NCI-H1417 treated with DMSO at 0.1 percent for 48 hours (cell line): ENCODE results near the gene EEFSEC.

Experiments used
- DNase-seq: peaks from one replicate; lab custom pipeline; 2025; lab: John Stamatoyannopoulos, UW

The EEFSEC gene

DNA sequence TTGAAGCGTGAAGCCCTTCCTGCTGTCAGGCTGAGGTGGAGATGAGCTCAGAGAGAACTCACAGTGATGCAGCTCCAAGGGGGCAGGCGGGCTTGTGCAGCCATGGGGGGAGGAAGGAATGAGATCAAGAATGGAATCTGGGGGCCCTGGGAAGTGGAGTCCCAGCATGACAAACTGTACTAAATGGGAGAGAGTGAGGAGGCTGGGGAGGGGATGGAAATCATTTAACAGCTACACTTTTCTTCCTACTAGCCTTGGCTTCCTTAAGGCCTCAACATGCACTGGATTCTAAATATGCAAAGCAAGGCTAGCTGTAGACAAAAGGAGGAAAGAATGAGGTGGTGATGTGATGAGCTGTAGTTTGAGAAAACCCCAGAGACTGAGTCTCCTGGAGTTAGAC, 133.9 kb downstream of the EEFSEC start:
- DNase-seq: no peak

DNA sequence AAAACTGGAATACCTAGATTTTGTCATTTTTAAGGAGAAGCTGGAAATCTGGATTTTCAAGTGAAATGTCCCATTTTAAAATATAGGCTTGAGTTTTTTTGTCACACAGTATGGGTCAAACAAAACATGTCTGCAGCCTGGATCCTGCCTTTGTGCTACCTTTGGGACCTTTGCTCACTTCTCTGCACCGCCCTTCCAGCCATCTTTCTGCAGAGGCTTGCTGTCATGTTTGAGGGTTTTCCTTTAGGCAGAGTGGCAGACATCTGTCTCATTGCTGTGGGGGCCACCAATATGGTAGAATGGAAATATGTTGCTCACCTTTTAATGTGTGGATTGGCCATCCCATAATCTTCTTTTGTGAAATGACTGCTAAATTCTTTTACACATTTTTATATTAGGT, 136.3 kb downstream of the EEFSEC start:
- no peak for DNase-seq

DNA sequence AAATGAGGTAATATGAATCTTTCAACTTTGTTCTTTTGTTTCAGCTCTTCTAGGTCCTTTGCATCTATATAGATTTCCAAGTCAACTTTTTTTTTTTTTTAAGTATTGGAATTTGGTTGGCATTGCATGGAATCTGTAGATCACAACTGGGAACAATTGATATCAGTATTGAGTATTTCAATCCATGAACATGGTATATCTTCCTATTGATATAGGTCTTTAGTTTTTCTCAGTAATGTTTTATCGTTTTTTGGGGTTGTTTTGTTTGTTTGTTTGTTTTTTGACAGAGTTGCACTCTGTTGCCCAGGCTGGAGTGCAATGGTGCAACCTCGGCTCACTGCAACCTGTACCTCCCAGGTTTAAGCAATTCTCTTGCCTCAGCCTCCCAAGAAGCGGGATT, 137.2 kb downstream of the EEFSEC start:
- DNase-seq: no peak

DNA sequence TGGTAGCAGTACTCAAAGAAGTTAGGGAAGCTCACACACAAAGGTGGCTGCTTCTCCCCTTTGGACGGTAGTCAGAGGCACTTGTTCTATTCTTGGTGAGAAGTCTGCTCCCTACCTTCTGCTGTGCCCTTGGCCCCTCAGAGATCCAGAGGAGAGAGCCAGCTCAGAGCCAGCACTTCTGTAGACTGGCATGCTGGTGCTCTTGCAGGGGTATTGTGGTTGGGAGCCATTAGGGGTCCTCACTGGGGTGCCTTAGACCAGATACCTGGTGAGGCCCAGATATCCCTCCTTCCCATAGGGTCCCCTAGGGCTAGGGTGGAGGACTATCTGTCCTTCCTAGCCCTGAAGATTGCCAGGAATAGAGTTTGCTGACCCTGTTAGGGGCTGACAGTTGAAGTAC, 140.6 kb downstream of the EEFSEC start:
- no peak for DNase-seq

DNA sequence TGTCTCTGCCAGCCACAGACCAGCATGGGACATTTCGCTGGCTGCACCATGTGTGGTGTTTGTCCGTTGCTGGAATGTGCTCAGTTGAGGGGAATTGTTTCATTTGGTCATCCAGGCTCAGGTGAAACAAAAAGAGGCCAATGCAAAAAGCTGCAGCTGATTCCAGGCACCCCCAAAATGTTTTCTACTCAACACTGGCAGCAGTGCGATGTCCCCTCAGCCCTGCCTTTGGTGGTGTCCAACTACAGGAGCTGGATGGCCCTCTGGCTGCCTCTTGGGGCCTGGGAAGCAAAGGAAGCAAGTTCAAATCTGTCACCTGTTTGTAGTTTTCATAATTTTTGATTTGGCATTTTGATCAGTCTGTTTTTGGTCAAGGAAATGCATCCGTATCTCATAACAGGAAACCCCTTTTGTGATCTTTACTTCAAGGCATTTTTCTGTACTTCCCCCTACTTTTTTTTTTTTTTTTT, 141.8 kb downstream of the EEFSEC start:
- no peak for DNase-seq

DNA sequence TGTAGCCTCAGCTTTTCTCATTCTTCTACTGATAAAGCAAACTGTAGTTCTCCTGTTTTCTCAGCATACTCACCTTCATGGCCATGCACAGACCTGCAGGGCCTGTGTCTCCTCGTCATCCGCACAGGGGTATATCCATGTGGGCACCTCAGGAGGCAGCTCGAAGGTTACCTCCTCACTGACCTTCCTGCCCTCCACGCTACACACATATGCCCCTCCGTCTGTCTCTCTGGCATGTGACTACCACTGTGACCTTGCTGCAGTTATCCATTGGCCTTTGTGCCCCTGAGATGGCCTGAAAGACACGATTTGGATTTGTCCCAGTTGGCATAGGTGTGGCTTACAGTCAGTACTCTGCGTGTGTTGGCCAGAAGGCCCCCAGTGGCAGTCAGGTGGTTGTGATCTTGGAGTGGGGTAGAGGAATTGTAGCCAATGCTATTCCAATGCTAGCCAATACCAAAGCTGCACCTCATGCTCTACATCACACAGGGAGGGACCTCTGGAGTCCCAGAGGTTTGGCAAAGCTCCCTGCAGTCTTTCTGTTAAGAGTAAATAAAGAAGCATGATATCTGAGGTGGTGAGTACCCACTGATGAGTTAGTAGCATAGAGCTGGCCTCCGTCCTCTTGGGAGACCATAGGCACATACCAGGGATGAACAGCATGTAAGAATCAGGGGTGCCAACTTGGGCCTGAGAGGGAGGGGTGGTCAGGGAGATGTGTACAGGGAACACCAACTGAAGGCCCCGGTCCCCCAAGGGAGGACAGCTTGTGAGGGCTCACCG, 143.4 kb downstream of the EEFSEC start:
- no peak for DNase-seq

DNA sequence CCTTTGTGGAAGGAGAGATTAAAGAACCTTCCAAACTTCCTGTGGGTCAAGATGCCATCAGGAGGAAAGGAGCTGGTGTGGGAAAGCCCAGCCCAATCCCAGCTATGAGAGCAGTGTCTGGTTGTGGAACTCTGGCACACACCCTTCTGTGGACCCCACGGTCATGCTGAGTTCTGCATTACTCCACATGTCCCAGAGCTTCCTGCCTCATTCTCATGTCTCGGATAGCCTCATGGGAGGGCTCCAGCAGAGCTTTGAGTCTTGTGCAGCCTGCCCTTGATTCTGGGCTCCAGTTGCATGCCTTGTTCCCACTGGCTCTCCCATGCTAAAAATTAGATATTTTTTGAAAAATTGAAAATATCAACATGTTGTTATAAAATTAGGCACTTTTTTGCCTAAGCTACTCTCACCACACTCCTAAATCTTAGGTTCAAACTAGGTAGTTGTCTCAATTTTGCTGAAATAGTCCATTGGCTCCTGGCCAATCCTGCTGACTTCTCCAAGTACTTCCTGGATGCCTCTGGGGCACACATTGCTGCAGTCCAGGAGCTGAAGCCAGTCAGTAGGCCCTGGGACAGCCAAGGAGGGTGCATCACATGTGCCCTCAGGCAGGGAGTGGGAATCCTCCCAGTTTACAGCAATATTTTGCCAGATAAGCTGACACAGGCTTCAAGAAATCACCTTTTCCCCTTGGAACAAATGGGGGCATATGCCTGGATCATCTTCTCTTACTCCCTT, 144.3 kb downstream of the EEFSEC start:
- no peak for DNase-seq

DNA sequence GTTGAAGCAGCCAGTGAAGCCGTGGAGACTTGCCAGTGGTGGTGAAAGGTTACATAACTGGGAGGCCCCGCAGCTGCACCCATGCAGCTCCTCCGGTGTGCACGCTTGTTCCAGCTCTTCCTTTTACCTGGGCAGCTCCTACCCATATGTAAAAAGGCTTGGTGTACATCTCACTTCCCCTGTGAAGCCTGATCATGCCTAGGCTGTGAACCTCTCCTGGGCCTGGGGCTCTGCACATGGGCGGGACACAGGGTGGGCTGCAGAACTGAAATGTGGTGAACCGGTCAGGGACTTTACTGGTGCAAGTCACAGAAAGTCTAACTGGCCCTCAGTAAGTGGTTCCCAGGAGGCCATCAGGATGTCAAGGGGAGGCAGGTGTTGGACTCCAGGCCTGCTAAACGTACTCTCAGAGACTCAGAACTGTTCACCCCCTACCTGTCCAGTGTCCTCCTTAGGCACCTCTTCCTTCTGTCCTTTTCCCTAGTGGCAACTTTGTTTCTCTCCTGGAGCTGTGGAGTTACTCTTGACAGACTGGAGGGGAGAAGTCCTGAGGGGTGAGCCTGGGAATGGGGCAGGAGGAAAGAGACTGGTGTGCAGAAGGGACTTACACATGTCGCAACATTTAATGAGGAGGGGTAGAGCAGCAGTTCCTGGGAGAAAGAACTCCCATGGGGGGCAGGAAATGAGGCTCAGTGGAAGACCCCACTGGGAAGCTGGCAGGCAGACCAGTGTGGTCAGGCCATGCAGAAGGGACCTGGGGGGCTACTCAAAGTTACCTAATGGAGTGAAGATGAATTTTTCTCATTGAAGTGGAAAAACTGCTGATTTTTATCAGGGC, 148.1 kb downstream of the EEFSEC start:
- DNase-seq: no peak

DNA sequence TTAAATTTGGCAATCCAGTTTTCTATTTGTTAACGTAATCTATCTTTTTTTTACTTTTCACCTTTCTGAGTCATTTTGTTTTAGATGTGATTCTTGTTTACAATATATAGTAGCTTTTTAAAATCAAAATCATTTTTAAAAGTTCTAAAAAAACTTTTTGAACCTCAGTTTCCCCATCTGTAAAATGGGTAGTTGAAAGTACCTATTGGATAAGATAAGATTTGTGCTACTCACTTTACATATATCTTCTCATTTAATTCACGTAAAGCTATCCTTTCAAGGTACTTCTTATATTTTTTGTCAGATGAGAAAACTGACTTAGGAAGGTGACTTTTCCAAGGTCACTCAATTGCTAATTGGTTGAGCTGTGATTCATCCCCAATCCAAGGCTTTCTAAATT, 153.2 kb downstream of the EEFSEC start:
- DNase-seq: no peak

DNA sequence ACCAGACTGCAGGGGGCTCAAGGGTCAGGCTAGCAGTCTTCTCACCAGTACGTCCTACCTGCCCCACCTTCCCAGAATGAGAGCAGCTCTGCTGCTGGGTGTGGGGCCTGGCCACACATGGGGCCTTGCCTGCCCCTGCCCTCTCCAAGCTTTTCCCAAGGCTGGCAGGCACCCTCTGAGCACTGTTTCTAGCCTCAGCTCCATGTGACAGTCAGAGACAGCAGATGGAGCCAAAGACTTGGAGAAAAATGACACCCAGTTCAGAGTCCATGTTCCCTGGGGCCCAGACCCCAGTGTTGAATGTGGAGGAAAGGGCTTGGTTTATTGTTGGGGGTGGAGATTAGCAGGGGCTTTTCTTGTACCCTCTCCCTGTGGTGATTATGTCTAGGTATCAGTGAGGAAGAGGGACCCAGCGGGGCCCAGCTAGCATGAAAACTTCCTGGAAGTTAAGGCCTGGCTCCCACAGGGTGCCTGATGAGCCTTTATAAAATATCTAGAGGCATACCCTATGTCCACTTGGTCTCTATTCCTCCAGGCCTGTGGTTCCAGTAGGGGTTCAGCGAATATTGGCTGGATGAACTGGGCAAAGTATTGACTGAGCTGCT, 153.8 kb downstream of the EEFSEC start:
- no peak for DNase-seq

DNA sequence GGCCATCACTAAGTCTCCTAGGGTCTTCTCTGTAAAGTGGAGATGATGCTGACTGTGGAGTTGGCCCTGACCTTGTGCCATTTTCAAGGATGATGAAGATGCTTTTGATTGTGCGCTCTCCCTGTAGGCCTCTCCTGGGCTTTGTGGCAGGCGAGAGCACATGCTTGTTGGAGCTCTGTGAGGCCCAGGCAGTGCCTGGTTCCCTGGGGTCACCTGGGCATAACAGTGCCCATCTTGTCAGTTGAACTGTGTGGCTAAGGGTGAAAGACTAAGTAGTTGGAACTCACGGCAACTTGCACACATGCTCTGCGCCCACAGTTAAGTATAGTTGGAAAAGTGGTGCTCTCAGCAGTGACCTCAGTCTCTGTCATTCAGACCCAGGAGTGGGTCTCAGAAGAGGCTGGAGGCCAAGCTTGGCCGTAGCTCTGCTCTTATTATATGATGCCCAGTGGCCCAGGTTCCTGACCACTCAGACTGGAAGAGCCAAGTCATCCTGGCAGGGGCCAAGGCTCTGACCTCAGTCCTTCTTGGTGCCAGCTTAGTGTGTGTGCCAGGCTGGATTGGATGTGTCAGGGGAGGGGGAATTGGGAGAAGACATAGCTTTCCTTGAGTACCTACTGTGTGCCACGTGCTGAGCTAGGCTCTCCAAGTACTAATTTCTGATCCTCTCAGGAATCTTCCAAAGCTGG, 154.6 kb downstream of the EEFSEC start:
- DNase-seq: no peak

DNA sequence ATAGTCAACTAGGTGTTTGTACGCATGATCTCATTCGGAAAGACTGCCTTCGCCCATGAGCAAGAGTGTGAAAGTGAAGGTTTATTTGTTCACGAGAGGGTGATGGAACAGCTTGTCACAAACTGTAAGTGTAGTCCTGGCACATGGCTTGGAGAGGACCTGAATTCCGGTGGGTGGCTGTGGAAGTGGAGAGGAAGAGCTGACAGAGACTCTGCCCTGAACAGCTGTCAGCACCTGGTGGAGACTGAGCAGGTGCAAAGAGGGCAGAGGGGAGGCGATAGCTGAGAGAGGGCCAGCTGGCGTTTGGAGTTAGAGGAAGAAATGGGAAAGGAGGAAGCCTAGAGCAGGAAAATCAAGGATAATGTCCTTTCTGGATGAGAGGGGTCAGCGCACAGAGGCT, 155.7 kb downstream of the EEFSEC start:
- DNase-seq: no peak

DNA sequence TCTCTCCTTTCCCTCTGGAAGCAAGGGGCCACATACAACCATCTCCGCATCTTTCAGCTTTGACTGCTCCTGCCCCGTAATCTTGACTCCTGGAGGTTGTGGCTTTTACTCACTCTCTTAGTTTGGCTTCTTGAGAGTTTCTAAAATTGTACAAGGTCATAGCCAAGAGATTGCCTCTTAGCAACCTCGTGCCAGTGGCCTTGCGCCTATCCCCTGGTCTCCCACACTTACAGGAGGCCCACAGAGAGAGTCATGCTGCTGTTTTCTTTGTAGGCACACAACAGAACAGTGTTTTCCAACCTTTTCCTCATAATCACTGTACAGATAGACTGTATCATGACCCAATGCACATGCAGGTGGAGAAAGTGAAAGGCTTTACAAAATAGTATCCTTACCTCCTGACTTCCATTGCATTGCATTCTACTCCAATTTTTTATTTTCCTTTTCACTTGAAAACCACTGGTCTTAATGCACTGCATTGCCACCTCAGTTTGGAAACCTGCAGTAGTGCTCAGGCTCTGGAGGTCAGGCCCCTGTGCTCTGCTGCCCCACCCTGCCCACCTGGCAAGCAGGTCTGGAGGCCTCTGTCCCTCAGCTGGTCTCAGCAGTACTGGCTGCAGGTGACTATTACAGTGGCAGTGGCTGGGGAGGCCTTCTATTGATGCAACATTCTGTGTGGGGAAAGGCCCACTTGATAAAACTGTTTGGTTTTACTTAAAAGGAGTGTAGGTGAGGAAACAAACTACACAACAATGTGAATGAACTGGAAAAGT, 157.2 kb downstream of the EEFSEC start:
- no peak for DNase-seq

DNA sequence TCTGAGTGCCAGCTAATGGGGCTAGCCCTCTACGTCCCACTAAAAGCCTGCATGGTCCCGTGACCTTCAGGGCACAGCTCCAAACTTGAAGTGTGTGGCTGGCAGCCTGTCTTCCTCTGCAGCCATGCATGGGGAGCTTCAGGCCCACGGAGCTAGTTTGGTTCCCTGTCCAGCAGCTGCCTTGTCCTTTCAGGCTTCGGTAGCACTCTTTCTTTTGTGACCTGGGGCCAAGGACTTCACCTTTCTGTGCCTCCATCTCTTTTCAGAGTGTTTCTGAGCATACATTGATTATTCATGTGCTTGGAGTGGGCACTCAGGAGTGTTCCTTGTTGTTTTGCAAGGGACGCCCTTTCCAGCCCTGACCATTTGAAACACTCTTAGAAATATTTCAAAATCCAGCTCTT, 158.2 kb downstream of the EEFSEC start:
- DNase-seq: no peak

DNA sequence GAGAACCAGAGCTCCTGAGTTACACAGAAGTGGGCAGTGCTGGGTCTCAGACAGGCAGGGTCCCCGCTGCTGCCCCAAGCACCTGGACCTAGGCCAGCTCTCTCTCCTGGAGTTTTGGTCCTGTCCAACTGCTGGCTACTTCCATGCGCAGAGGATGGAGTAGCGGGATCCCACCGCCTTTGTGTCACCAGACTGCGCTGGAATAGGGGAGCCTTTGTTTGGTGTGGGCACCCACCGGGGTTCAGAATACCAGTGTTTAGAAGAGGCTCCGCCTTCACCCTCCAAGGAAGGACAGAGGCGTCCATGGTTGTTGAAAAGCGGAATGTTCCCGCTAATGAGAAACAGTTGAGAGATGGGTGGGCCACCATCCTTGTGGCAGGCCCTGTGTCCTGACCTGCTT, 159.0 kb downstream of the EEFSEC start:
- DNase-seq: no peak

DNA sequence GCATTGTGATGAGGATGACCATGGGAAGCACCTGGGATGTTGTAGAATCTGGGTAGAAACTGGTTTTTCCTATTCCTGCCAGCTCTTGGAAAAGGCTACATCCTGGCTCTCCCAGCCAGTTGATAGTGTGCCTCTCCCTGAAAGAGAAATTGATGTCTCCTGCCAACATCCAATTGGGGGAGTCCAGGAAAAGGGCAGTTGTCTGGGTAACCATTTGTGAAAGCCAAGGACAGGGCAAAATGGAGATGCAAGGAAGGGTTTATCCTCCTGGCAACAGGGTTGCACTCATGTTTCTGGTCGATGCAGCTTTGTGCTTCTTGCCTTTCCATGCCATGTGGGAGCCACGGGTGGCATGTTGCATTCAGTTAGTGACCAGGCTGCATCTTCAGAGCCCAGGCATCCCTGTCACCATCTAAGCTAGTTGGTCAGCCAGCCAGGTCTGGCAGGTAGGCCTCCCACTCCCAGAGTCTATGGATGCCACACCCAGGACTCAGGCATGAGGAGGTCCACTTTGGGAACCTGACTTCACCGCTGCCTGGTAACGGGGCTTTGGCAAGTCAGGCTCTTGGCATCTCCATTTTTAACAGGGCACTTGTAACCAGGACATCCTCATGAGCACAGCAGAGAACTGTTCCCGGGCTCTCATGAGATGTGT, 159.9 kb downstream of the EEFSEC start:
- no peak for DNase-seq

DNA sequence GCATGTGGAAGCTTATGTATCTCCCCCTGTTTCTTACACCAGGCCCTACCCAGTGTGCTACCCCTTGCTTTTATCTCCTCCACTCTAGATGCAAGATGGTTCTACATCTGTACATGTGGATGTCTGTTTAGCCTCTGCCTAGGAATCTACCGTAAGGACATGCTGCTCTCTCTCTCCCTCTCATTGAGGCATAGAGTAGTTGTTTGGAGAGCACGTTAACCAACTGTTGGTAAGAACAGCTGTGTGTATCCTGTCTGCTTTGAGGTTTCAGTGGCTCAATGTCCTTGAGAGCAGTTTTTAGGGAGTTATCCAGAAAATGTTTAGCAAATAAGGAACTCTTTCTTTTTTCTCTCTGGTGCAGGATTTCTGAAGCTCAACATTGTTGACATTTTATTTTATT, 160.7 kb downstream of the EEFSEC start:
- DNase-seq: no peak

DNA sequence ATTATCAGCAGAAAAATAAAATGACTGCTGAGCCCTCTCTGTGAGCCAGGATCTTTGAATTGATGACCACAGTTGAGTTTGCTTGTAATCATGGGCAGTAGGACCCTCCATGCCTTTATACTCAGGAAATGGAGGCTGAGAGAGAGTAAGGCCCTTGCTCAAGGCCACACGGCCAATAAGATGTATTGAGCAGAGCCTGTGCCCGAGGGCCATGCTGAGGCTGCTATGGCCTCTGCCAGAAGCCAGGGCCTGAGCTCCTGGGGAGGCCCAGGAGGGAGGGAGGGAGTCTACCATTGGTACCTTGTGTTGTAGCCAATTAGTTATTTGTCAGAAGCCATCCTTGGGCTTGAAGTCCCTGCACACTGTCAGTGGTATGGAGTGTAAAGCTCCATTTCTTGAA, 162.0 kb downstream of the EEFSEC start:
- DNase-seq: no peak

DNA sequence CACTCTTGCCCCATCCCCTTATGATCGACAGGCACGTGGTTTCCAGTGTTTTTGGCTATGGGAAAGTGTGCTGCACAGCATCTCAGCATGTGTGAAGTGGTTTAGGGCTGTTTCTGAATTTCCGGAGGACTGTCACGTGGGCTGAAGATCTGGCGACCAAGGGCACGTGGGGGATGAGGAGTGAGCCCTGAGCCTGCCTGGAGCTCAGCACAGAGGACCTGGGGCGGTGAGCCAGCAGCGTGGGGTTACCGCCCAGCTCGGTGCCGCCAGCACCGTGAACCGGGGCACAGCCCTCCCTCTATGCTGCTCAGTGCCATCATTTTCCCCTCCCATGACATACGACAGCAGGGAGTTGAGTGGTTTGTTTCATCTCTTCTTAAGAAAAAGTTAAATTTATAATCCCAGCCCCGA, 163.2 kb downstream of the EEFSEC start:
- DNase-seq: no peak

DNA sequence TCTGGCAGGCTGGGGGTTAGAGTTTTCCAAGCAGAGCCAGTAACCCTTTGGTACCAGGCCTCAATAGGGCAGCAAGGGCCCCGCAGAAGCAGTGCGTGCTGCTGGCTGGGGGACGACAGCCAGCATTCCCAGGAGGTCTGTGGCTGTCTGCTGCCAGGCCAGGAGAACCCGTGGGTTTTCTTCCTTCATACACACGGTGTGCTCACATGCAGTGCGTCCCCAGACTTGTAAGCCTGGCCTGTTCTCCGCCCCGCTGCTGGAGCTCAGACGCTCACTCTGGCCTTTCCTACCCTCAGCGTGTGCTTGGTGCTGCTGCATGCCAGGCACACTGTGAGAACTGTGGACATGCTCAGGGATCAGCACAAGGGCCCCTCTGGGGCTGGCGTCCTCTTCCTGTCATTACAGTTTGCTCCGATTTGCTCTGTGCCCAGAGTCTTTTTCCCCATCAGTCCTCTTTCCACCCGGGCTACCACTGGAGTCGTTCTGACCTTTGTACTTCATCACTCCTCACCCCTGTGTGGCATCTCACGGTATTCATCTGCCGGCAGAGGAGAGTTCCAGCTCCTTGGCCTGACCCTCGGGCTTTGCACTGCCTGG, 163.9 kb downstream of the EEFSEC start:
- no peak for DNase-seq
